Measurements from ENCODE around the gene HDLBP.
A peak's percentile ranks its signal among the peaks of the same experiment; 100 is the strongest.
"Not testable (repeated sequence)": the region's sequence is repeated elsewhere in the genome, so short reads cannot be mapped to it uniquely, and the experiment has no call there.

HDLBP gene

DNA sequence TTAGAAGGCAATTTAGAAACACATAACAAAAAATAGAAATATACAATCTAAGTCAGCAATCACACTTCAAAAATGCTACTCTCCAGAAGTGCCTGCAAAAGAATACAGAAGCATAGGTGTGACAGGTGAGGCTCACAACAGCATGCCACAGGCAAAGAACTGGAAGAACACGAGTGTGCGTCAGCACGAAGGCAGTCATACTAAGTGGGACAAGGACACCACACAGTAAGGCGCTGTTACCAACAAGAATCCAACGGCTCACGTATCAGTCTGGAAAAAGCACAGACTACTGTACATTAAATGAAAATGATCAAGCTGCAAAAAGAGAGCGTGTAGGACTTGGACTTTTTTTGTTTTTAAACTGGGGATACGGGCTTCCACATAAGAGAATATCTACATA lies 18.7 kb downstream of the HDLBP start:
- no peak overlapping the region for H3K4me3 ChIP-seq (ENCODE audit: low read depth, low read length)
- TF ChIP-seq, protein P1, sequence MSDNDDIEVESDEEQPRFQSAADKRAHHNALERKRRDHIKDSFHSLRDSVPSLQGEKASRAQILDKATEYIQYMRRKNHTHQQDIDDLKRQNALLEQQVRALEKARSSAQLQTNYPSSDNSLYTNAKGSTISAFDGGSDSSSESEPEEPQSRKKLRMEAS (IDR thresholded peaks at IDR 0.05; ENCODE audit: low read depth, low read length), result no peak
- no peak for TF ChIP-seq MYC (IDR thresholded peaks at IDR 0.05; ENCODE audit: low read depth, low read length)
- TF ChIP-seq CTCF (IDR thresholded peaks at IDR 0.05; ENCODE audit: low read depth, low read length), result no peak
- TF ChIP-seq POLR2A (IDR thresholded peaks at IDR 0.05; ENCODE audit: extremely low read depth, insufficient read length), result no peak
- DNase-seq (ENCODE audit: low read depth), result no peak

DNA sequence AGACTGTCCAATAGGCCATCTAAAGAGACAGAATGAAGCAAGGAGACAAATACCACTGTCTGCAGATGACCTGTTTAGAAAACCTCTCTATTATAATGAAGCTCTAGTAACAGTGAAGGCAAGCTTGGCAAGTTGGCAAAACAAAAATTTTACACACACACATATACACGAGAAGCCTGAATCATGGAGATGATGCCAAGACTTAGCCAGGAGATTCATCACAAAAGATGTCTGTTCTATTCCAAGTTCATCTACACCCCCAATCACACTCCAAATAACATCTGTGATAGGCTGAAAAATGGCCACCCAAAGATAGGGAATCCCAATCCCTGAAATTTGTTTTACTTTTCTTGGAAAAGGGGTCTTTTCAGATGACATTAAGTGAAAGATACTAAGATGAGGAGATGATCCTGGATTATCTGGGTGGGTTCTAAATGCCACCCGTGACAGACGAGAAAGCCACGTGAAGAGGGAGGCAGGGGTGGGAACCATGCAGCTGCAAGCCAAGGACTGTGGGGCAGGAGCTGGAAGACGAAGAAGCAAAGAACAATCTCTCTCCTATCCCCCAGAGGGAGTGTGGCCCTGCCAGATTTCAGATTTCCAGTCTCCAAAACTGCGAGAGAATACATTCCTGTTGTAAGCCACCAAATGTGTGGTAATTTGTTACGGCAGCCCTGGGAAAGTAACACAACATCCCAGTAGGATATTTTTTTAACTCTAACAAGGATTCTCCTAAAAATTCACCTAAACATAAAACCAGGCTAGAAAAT lies 20.0 kb downstream of the HDLBP start:
- TF ChIP-seq POLR2A (IDR thresholded peaks at IDR 0.05; ENCODE audit: extremely low read depth, insufficient read length) (no peak), MYC (IDR thresholded peaks at IDR 0.05; ENCODE audit: low read depth, low read length) (no peak)
- no peak for DNase-seq (ENCODE audit: low read depth)
- H3K4me3 ChIP-seq (ENCODE audit: low read depth, low read length), result no peak overlapping the region

- not testable (repeated sequence) for DNase-seq (ENCODE audit: low read depth); H3K4me3 ChIP-seq (ENCODE audit: low read depth, low read length)
Measured at GRCh38 chr2:241293378-241293797, 22.1 kb downstream of the HDLBP start.

DNA sequence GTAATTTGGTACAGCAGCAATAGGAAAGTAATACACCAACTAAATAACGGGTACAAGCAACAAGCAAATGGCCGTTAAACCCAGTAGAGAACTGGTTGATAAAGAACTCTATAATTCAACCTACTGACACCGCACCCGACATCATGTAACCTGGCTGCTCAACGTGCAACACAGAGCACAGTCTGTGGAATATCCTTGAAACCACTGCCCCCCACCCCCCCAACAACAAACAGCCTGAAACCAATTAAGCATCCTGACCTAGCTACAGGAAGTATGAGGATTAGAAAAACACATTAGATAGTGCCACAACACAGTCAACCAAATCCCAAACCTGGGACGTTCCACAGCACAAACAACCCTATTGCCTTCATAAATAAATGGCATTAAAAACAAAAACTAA lies 23.5 kb downstream of the HDLBP start:
- no peak overlapping the region for H3K4me3 ChIP-seq (ENCODE audit: low read depth, low read length)
- no peak for TF ChIP-seq CTCF (IDR thresholded peaks at IDR 0.05; ENCODE audit: low read depth, low read length)
- TF ChIP-seq, protein P1 (IDR thresholded peaks at IDR 0.05; ENCODE audit: low read depth, low read length), result no peak
- no peak for TF ChIP-seq POLR2A (IDR thresholded peaks at IDR 0.05; ENCODE audit: extremely low read depth, insufficient read length)
- no peak for TF ChIP-seq MYC (IDR thresholded peaks at IDR 0.05; ENCODE audit: low read depth, low read length)
- no peak for DNase-seq (ENCODE audit: low read depth)

DNA sequence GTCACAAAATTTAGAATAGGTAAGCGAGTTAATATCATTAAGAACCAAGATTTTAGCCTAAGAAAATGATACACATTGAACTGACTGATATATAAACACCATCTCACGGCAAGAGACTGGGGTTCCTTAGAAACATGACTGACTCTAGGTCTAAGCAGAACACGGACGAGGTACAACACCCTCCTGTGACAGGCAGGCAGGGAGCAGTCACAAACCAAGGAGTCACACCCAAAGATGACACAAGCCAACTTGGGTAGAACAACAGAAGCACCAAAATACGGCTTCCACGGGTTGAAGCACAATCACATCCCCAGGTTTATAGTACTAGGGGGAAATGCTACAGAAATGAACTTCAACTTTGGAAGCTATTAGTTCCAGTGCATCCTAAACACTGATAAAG lies 24.3 kb downstream of the HDLBP start:
- no peak overlapping the region for H3K4me3 ChIP-seq (ENCODE audit: low read depth, low read length)
- TF ChIP-seq MYC (IDR thresholded peaks at IDR 0.05; ENCODE audit: low read depth, low read length) (no peak), CTCF (IDR thresholded peaks at IDR 0.05; ENCODE audit: low read depth, low read length) (no peak), POLR2A (IDR thresholded peaks at IDR 0.05; ENCODE audit: extremely low read depth, insufficient read length) (no peak)
- TF ChIP-seq, protein P1 (IDR thresholded peaks at IDR 0.05; ENCODE audit: low read depth, low read length), result no peak
- no peak for DNase-seq (ENCODE audit: low read depth)

GRCh38 chr2:241289597-241289996 lies 25.9 kb downstream of the HDLBP start:
- peak; percentile 11 for TF ChIP-seq CTCF (IDR thresholded peaks at IDR 0.05; ENCODE audit: low read depth, low read length)
- TF ChIP-seq, protein P1 (IDR thresholded peaks at IDR 0.05; ENCODE audit: low read depth, low read length), result no peak

DNA sequence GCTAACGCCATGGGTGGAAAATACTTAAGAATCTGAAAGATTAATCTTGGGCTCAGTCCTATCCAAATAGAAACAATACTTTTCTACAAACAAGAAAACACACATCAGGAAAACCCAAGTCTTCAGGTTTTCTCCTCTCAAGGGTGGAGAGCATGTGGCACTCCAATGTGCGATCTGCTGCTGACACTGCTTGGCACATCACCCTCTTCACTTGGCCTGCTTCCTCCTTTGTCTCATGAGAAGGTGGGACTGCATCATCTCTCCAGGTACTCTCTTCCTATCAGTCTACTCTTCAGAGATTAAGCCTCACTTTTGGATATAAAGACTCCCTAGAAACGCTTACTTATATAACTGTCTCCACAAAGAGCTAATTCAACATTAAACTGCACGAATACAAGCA lies 26.4 kb downstream of the HDLBP start:
- DNase-seq (ENCODE audit: low read depth), result no peak
- no peak for TF ChIP-seq CTCF (IDR thresholded peaks at IDR 0.05; ENCODE audit: low read depth, low read length)
- TF ChIP-seq POLR2A (IDR thresholded peaks at IDR 0.05; ENCODE audit: extremely low read depth, insufficient read length), result no peak
- TF ChIP-seq, protein P1 (IDR thresholded peaks at IDR 0.05; ENCODE audit: low read depth, low read length), result no peak
- no peak for TF ChIP-seq MYC (IDR thresholded peaks at IDR 0.05; ENCODE audit: low read depth, low read length)
- no peak overlapping the region for H3K4me3 ChIP-seq (ENCODE audit: low read depth, low read length)

More at GRCh38 chr2:241289597-241289996, 25.9 kb downstream of the HDLBP start:
- no peak for DNase-seq (ENCODE audit: low read depth)
- H3K4me3 ChIP-seq (ENCODE audit: low read depth, low read length), result no peak overlapping the region

Measured in NB4 (cell line).